Umbilical cord (tissue), 2 donors: ENCODE data around the gene NDUFS6. TPM values are rescaled to one million over a fixed set of nuclear protein-coding genes. Genes with fewer than 3 reads are reported as not detected.

Source experiments
- DNase-seq: peaks from one replicate; pipeline ENCODE4 v3.0.0-alpha.2; 2015; ENCODE audit warnings: low spot score
- total RNA-seq: library from RNA; depleted of rRNA; stranded (reverse); fragments of >200 nt; gene quantifications from one replicate; pipeline ENCODE4 v1.2.3, GENCODE V29; 2014; ENCODE audit warnings: low replicate concordance; ENCODE audit not compliant: insufficient read depth

NDUFS6 gene
- total RNA-seq, 1 donor from 2014 or later: 33.9 TPM

DNA sequence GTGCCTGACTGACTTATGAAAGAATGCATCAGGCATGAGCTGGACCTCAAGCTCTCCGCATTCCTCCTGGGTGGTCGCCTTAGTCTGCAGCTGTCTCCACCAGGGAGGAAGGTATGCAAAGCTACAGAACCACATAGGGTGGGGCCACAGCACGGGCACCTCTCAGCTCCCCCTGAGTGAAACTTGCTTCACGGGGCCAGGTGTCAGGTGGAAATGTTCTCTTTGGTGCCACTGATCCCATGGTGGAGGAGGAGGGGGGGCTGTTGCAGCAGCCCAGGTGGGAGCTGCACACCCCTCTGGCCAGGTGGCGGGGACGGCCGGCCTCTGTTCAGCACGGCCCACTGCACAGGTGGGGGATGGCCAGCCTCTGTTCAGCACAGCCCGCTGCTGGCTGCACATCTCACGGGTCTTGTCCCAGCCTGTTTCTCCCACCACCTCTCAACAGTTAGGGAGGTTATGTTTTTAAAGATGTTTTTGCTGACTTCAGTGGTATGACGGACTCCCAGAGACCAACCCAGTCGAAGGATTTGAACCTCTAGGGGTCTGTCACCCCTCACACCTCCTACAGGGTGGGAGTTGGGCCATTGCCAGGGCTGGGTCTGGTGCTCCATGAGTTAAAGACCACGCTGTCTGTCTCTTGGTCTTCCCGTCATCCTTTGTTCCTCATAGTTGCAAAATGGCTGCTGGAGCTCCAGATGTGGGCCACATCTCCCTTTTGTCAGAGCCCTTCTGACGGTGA, 35.9 kb upstream of the NDUFS6 start:
- DNase-seq: no peak

DNA sequence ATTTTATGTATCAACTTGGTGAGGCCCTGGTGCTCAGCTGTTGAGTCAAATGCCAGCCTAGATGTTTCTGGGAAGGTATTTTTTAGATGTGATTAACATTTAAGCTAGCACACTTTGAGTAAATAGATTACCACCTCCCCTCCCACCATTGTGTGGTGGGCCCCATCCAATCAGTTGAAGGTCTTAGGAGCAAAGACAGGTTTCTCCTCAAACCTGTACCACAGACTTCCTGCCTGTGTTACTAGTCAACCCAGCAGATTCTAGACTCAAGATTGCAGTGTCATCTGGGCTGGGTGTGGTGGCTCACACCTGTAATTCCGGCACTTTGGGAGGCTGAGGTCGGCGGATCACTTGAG, 35.3 kb upstream of the NDUFS6 start:
- no peak for DNase-seq

DNA sequence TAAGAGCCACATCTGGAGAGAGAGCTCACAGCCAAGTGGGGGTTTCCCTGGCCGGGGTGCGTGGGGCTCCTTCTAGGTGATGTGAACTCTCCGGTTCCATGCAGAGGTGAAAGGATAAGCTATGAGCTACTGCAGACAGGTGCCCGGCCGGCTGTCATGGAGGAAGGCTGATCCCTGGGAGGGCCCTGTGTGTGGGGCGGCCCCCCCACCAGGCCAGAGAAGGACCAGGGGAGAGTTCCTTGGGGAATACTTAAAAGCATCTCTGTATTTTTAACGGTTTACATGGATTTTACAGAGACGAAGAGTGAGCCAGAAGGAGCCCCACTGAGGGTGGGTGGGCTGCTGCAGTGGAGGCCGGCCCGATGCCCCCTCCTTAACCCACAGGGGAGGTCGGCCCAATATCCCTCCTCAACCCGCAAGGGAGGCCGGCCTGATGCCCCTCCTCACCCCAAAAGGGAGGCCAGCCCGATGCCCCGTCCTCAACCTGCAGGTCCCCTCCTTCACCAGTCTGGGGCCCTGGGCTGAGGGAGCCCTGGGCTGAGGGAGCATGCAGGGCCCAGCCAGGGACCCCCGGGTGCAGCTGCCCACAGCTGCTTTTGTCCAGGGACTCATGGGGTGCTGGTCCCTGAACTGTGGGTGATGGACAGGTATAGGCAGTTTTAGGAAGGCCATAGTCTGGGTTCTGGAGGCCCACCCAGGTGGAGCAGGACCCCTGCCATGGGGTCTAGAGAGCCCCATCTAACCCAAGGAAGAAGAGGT, 33.5 kb upstream of the NDUFS6 start:
- DNase-seq: no peak

DNA sequence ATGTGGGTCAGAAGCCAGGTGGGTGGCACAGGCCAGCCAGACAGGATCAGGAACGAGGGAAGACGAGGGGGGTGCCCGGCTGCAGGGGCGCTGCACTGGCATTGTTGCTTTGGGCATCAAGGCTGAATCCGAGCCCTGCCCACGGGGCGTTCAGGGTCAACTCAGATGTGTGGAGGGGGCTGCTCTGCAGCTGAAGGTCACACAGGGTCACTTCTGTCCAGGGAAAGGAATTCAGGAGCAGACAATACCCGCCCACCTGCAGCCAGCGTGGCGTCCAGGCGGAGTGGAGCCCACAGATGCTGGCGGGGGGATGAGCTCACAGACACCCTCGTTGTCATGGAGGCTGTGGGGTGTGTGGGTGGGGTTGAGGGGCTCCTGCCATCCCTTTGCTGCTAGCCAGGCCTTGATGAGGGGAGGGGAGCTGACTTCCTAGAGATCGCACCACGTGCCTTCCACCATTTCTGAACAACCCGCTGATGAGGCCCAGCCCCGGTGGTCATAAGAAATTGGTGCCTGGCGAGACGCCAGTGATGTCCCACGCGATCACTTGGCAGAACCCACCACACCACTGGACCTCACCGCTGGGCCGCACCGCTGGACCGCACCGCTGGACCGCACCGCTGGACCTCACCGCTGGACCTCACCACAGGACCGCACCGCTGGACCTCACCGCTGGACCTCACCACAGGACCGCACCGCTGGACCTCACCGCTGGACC, 32.8 kb upstream of the NDUFS6 start:
- DNase-seq: no peak

DNA sequence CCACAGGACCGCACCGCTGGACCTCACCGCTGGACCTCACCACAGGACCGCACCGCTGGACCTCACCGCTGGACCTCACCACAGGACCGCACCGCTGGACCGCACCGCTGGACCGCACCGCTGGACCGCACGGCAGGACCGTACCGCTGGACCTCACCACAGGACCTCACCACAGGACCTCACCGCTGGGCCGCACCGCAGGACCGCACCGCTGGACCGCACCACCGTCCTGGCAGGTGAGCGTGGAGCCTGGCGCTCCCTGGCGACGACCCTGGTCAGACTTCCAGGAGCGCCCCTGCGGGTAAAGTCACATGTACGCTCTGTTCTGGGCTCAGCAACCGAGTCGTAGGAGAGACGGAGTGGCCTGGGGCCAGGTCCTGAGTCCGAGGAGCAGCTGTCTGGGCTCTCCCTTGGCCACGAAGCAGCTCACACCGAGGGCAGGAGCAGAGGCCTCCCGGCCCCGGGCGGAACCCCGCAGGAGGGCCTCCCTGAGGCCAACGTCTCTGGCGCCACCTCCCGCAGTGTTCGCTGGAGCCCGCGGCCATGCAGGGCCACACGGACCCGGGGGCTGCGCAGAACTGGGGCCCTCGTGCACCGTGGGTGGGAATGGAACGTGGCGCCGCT, 32.1 kb upstream of the NDUFS6 start:
- DNase-seq: no peak

DNA sequence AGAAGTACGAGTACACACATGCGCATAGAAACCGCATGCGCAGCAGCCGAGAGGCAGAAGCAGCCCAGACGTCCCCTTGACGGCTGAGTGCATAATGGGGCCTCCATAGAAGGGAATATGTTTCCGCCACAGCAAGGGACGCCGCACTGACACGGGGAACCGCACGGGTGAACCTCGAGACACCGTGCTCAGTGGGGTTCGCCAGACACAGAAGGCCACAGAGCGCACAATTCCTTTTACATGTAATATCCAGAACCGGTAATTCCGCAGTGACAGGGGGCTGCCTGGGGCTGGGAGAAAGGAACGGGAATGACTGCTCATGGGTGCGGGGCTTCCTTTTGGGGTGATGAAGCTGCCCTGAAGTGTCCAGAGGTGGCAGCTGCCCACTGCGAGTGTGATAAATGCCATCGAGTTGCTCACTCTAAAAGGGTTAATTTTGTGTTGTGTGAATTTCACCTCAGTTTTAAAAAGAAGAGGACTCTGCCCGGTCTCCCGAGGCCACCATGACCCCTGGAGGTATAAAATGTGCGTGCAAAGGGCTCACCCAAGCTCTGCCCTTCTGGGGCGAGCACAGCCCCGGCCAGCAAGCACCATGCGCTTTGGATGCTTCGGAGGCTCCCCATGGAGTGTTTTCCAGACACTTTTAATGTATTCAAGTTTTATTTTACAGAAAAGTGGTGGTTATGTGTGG, 31.3 kb upstream of the NDUFS6 start:
- DNase-seq: no peak

DNA sequence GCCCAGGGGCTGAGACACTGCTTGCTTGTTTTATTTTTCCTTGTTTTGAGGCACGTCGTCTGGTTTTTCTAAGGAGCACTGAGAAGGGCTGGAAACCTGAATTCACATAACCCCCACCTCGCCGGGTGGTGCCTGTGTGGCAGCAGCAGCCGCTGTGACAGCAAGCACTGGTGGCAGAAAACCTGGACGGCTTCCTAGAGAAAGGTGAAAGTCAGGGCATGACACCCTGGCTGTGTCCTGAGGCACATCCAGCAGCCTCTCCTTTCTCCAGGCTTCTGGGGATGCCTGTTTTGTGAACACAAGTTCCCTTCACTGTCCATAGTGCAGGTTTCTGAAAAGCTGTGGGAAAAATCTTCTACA, 30.8 kb upstream of the NDUFS6 start:
- DNase-seq: no peak

GRCh38 chr5:1771149-1772065, 29.8 kb upstream of the NDUFS6 start:
- no peak for DNase-seq

DNA sequence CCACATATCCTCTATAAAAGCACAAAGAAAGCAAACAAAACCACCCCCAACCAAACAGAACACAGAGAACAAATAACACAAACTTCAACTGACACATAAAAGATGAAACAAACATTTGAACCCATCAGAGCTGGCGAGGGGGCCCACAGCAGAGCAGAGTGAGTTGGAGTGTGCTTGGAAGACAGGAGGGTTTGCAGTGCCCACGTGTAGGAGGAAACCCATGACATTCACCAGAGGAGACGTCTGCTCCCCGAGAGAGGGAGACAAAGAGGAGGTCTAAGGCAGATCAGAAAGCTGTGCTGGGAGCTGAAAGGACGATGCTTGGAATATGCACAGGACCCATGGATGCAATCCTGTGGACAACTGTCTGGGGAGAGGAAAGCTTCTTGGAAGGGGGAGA, 28.6 kb upstream of the NDUFS6 start:
- peak; percentile 13 for DNase-seq

DNA sequence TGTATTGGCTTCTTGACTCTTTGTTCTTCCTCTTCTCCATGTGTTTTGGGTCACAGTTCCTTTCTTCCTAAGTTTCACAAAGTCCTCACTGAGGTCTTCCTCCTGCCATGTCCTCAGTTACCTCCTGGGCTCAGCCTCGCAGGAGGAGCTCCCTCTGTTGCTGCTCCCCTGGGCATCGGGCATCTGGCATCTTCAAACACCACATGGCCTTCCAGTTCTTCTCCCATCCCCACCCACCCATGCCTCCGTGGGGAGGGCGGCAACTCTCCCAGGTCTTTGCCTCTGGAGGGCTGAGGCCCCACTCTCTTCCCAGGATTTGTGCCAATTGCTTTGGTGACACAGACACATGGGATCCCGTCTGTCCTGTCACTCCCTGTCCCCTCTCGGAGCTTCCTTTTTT, 24.4 kb upstream of the NDUFS6 start:
- DNase-seq: no peak

DNA sequence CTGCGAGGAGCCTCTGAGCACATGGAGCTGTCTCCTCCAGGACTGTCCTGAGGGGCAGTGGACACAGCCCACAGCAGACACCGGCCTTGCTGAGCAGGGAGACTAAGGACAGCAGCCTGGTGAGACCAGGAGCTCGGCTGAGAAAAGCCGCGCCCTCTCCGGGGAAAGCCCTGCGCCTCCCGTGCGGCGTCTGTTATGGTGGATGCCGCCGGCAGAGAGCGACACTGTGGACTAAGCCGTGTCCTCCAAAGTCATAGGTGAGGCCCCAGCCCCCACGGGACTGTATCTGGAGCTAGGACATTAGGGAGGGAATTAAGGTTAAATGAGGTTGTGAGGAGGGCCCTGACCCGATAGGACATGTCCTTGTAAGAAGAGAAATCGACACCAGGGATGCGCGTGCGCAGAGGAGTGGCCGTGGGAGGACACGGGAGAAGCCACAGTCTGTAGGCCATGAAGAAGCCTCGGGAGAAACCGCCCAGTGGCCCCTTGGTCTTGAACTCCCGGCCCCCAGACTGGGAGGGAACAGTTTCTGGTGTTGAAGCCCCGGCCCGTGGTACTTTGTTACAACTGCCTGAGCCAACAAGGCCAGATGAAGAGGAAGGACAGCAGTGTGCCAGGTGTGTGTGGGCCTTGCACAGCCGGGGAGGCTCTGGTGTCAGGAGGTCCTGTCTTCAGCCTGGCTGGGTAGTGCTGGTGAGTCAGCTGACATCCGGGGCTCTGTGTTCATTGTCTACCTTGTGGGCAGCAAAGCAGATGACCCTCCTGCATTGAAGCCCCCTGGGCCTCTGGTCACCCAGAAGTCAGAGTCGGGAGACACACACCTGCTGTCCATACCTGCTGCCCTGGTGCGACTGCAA, 23.7 kb upstream of the NDUFS6 start:
- no peak for DNase-seq

- no peak for DNase-seq
Observed at GRCh38 chr5:1778138-1779020, 22.8 kb upstream of the NDUFS6 start.

DNA sequence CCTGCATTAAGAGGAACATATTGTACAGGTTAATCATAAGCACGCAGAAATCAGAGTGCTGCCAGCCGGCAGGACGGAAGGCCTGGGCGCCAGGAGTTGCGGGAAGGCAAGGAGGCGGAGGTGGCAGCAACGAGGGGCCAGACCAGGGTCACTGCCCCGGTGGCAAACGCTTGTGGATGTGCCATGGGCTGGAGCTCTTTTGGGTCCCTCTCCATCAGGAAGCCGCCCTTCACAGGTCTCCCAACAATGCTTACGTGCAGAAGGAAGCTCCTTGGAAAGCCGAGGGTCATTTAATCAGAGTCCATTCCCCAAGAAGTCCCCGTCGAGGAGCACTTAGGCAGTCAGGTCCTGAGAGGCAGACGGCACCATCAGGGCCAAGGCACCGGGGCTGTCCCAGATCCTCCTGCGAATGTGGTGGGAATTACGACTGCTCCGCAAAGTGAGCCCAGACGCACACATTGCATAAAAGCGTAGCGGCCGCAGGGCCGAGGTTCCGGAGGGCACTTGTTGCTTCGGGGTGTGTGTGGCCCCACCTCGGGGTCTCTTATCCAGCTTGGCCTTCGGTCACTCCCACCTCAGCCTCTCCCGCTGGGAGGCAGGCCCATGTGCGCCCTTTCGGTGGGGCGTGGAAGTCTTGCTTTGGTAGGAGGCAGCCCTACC, 22.1 kb upstream of the NDUFS6 start:
- no peak for DNase-seq

GRCh38 chr5:1779782-1780613, 21.2 kb upstream of the NDUFS6 start:
- no peak for DNase-seq

- no peak for DNase-seq
Observed at GRCh38 chr5:1780614-1780930, 20.6 kb upstream of the NDUFS6 start.

GRCh38 chr5:1781107-1781506, 20.1 kb upstream of the NDUFS6 start:
- DNase-seq: no peak

DNA sequence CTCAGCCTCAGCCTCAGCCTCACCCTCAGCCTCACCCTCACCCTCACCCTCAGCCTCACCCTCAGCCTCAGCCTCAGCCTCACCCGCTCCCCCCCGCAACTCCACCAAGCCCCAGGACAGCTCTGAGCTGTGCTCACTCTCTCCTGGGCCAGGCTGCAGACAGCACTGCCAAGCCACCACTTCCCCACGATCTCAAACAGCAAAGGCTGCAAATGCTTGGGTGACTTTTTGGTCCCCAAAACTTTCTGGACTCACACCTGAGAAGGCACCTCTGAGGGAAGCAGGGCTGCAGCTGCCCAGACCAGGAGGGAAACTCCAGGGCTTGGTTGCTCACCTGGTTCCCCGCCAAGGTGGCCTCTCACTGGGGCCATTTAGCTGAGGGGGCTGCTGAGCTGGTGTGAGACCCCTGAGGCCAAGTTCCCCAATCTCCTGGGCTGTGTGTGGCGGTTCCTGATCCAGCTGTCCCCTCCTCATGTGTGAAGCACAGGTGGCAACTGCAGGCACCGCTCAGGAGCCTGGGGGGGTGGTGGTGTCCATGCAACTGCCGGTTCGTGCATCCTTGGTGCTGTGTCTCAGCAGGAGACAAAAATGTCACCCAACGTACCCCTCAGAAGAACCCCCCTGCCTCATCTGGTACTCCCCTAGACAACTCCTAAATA, 19.4 kb upstream of the NDUFS6 start:
- DNase-seq: no peak
